ENCODE data around the gene PNMA8B. TPM values are rescaled to one million over a fixed set of nuclear protein-coding genes. Genes with fewer than 3 reads are reported as not detected.

Gene PNMA8B
- total RNA-seq, 1 donor from 2014 or later, result not detected

DNA sequence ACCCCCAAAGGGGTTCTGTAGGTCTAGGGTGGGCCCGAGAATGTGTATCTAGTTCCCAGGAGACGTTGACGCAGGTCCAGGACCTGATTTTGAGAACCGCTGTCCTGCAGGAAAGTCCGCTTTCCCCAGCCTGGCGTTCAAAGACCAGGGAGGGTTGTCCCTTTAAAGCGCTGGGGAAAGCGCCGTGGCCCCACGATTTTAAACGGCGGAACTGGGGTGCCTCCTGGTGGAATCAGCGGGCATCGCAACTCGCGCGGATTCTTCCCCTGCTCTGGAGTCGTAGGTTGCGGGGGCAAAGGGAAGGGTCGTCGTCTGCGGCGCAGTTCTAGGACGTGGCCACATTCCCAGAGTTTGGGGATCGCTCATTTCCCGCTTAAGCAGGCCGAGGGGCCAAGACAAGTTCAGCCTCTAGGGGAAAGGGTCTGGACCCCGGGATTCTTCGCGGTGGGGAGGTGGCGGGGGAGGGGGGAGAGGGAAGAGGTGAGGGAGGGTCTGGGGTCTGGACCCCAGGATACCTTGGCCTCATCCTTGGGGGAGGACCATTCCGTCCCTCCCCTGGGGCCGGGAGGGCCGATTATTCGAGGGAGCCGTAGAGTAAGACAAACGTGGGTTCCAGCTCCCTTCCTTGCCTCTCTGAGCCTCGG lies 7.7 kb downstream of the PNMA8B start:
- intact Hi-C loops (cut with micrococcal nuclease), result loop anchor here (1.0 to 5.0 kb wide), 5 partner anchors 86 to 406 kb away; partner anchors contain the start of gene PPP5C

DNA sequence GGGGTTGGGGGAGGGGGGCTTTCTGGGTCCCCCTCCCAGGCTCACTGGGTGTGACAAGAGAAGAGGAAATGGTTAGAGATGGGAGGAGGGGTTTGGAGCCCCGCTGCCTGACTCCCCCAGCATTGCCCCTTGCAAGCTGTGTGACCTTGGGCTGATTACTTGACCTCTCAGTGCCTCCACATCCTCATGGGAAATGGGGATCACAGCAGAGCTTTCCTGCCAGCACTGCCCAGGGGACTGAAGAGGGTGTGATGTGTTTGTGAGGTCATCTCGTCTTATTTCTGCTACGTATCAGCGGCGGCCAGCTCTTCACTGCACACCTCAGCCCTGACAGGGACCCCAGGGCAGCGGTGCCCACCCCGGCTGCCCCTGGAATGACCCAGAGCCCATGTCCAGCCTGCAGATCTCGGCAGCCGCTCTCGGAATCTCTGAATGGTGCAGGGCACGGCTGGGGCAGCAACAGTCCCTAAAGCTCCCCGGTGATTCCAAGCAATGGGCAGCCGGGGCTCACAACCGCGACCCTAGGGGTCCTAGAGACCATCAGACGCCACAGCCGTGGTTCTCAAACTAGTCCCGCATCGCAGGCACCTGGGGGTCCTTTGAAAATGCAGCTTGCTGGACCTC lies 8.4 kb downstream of the PNMA8B start:
- intact Hi-C loops (cut with micrococcal nuclease), result loop anchor here (1.0 to 5.0 kb wide), 4 partner anchors 92 to 405 kb away; partner anchors contain the start of gene PPP5C

DNA sequence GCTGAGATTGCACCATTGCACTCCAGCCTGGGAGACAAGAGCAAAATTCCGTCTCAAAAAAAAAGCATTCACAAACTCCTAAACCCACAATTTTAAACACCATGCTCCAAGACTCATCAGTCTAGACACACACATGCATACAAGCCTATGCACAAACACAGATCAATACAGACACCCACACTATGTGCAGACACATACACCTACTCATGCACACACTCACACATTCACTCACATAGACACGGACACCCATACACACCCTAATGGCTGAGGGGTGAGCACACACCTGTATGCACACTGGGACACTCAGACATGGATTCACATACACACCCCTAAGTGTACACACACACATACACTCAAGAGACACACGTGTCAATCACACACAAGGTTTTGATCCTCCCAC lies 9.3 kb downstream of the PNMA8B start:
- intact Hi-C loops (cut with micrococcal nuclease), result loop anchor here (5.0 kb wide), 2 partner anchors 139 to 404 kb away; partner anchors contain the start of gene PPP5C

DNA sequence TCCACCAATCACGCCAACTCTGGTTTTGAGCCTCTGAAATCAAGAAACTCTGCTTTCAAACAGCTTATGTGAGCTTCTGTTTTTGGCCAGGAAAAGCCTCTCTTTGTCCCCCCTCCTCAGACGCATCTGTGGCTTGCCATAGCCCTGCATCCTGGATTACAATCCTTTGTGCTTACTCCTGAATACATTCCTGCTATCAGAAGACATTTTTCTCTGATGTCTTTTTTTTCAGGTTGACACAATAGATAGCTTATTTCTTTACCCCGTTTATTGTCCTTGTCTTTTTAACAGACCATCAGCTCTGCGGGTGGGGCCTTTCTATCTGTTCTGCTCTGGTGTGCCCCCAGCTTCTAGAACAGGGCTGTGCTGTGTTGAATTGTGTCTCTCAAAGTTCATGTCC lies 11.0 kb downstream of the PNMA8B start:
- intact Hi-C loops (cut with micrococcal nuclease), result loop anchor here (5.0 kb wide), 2 partner anchors 137 to 402 kb away; partner anchors contain the start of gene PPP5C

DNA sequence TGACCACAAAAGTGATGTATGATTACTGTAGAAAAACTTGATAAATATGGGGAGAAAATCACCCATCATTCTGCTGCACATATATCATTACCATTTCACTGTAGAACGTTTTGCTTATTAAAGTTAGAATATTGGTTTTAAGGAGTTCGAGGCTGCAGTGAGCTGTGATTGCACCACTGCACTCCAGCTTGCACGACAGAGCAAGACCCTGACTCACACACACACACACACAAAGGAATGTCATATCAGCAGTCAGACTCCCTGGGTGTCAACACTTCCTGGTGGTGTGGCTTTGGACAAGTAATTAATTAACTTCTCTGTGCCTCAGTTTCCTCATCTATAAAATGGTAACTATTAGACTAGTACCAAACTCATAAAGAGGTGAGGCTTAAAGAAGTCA lies 13.0 kb downstream of the PNMA8B start:
- intact Hi-C loops (cut with micrococcal nuclease), result no loop called here

DNA sequence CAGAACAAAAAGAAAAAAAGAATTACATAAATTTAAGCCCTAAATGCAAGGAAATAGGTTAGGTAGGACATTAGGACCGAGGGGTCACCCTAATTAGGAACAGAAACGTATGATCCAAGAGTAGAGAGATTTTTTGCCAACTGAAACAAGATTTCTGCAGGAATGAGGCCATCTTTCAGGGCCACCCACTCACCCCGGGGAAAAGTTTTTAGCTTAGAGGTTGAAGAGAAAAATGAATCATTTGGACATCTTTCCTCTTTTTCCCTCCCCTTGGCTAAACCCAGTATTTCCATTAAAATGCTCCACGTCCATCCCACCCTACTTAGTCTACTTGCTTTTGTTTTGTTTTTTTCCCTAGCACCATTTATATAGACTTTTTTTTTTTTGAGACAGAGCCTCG lies 13.7 kb downstream of the PNMA8B start:
- intact Hi-C loops (cut with micrococcal nuclease), result no loop called here

DNA sequence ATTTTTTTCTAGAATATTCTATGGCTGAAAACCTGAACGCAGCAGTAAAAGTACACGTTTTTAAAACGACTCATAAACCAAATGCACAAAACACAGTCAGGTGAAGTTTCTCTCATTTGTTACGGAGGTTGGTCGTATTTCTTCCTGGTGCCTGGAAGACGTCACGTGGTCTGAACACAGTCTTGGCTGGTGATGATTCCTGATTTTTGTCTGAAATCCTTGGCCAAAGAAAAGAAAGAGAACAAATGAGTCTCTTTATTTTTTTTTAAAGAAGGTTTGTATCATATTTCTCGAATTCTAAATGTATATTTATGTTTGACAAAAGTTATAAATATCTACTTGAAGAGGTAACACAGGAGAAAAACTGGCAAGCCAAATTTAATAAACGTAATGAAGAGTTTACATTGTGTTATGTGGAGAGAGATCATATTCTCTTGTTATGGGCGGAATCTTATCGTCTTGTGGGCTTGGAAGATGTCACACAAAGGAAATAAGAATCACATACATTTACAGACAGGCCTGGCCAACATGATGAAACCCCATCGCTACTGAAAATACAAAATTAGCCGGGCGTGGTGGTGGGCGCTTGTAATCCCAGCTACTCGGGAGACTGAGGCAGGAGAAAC lies 14.3 kb downstream of the PNMA8B start:
- intact Hi-C loops (cut with micrococcal nuclease), result no loop called here

DNA sequence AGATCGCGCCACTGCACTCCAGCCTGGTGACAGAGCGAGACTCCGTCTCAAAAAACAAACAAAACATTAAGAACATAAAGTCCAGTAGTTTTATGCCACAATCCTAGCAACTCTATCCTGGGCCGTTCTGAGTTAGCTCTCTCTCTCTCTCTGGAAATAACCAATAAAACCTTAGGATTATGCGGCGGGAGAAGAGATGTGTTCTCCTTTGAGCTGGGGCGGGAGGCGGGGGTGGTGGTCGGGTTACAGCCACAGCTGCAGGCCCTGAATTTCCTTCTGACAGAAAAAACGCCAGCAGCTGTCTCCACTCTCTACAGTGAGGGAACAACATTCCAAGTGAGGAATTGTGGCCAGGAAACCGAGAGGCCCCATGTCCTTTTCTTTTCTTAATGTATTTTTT lies 15.3 kb downstream of the PNMA8B start:
- intact Hi-C loops (cut with micrococcal nuclease), result no loop called here

DNA sequence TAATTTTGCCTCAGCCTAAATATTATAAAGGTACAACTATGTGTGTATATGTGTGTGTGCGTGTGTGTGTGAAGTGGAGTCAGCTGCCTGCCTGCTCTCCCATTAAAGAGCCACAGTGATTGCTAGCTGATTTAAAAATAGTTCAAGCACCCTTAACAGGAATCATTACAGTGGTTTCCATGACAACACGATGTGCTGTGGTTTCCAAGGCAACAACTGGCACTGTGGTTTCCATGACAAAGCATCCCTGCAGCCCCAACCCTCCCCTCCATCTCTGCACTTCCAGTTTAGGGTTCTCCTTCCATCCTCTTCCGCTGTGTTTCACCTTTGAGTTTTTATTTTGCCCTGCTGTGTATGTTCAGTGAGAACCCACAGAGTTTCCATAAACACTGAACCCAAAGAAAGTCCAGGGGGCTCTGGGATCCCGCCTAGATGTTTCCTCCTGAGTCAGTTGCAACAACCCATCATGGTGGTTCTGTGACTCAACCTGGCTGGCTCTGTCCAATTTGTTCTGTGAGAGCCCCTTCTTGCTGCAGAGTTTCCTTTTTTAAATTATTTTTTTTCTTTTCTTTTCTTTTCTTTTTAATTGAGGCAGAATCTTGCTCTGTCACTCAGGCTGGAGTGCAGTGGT lies 17.2 kb downstream of the PNMA8B start:
- intact Hi-C loops (cut with micrococcal nuclease), result no loop called here

DNA sequence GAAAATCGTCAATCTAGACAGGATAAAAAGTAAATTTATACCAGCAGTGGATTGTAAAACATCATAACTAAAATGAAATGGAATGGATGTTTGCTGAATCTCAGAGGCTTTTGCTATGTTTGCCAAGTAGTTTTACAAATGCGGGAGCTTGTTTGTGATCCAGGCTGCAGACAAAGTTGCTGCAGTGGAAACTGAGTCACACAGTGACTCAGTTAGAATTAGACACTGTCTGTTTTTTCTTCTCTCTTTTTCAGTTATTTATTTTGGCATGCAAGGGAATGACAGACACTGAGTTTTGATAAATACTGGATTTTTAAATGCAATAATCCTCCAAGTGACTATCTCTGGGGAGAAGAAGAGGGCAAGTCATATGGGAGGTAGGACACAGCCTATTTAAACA lies 19.7 kb downstream of the PNMA8B start:
- intact Hi-C loops (cut with micrococcal nuclease), result no loop called here

DNA sequence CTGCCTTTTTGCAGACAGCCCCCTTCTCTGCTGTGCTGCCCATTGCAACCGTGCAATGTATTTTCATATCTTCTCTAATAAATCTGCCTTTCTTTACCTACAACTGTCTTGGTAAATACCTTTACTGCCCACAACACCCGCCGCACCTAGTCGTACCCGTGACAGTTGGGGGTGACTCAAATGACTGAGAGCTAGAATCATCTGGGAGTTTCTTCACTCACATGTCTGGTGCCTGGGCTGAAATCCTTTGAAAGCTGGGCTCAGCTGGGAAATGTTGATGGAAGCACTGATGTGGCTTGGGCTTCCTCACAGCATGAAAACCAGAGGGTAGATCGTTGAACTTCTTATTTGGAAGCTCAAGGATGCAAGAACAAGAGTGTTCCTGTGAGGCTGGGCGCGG lies 21.5 kb downstream of the PNMA8B start:
- intact Hi-C loops (cut with micrococcal nuclease), result no loop called here

DNA sequence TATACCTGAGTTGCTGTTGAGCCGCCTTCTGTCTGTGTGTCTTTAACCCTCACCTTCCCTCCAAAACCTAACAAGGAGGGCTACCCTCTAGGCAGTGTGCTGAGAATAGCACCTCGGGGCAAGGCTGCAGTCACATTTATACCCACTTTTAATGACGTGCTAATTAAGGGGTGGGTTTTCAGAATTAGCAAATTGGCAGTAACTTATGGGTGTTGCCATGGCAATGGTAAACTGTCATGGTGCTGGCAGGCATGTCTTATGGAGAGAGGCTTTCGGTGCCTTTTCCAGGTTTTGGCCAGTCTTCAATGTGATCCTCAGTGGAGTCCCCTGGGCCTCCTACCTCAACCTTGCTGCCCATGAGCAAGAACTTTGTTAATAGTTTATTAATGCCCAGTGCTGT lies 23.1 kb downstream of the PNMA8B start:
- intact Hi-C loops (cut with micrococcal nuclease), result no loop called here

DNA sequence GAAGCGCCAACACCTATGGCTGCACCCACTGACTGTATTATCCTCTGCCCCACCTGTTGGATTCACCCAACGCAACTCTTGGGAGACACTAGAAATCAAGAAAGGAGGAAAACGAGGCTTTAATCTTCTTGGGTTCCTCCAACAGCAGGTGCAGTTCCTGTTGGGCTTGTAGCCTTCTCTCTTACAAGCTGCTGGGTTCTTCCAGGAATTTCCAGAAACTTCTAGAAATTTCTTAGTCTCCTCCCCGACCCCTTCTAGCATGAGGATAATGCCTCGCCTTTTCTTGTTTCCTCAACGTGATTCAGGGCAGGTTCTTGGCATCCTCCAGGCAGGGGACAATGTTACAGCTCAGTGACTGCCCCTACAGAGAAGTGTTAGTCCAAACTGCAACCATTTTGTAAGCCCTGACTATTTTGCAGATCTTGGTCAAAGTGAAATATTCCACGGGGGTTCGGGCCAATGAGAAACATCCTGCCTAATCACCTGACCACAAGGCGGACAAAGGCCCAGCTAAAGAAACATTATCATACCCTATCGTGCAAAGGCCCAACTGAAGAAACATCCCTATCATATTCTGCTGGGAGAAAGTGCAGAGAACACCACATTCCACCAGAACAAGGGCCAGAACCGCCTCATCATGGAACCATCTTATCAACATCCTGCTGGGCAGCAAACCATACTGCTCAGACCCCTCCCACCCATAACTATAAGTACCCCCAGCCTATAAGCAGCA lies 23.7 kb downstream of the PNMA8B start:
- intact Hi-C loops (cut with micrococcal nuclease), result no loop called here

DNA sequence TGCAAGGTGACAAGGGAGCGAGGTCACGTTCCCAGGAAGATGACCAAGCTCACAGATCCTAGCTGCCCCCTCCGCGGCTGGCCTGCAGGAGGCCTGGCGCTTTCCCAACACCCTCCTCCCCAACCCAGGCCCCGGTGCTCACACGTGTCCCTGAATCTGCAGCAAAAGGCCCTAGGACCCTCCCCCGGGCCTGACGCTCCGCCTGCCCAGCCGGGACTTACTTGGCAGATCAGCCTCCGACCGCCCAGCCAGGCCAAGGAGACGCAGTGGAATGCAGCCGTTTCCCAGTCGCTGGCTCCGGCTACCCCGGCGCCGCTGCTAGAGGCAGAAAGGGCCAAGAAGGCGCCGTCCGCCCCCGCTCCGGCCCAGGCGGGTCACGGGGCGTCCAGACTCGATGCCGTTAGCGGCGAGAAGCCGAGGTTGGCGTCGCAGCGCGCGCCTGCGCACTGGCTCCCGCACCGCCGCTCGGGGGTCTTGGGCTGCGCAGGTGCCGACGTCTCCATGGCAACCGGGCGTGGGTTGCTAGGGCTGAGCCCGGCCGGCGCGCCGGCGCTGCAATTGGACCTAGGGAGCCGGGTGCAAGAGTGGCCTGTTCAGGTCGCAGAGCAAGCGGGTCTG lies 24.4 kb downstream of the PNMA8B start, which contains the start of gene PNMA8A:
PNMA8A (minus strand) TSS at position 448 of the 618 bp plus-strand sequence. CDS start 528 bp downstream, outside the sequence.
- intact Hi-C loops (cut with micrococcal nuclease), result no loop called here

DNA sequence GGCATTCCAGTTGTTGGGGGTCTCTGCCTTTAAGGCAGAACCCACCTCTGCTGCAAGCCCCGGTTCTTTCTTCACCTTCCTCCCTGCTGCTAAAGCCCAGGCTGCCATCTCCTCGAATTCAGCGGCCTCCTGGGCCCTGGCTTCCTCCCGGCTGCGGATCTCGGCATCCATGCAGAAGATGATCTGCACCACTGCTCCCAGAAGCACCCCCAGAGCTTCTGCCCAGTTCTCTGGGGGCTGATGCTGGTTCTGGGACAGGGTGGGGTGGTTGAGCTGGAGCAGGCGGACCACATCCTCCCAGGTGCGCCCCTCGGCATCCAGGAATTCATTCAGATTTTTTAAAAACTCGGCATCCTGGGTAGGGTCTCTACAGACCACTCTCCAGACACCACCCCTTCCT lies 25.3 kb downstream of the PNMA8B start:
- intact Hi-C loops (cut with micrococcal nuclease), result no loop called here

DNA sequence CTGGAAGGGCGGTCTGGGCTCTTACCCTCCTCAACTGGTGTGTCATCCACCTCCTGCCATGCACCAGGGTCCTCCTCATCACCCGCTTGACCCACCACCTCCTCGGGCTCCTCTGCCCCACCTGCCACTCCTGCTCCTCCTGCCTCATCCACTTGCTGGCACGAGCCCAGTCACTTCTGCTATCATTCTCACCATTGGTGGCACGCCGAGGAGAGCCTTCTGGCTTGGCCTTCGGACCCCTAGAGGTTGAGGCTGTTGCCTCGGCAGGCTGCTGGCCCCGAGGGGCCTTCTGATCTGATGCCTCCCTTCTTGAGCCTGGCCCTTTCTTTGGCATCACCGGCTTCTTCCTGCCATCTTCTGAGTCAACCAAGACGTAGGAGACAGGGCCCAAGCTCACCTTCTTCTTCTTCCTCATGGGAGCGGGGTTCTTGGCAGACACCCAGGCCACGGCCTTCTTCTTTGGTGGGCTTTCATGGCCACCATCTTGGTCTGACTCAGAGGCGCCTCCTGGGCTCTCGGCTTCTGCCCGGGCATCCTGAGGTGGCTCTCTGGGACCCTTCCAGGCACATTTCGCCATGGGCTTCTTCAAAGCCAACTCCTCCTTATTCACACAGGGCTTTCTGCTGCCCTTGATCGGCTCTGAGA lies 26.0 kb downstream of the PNMA8B start:
- intact Hi-C loops (cut with micrococcal nuclease), result no loop called here

DNA sequence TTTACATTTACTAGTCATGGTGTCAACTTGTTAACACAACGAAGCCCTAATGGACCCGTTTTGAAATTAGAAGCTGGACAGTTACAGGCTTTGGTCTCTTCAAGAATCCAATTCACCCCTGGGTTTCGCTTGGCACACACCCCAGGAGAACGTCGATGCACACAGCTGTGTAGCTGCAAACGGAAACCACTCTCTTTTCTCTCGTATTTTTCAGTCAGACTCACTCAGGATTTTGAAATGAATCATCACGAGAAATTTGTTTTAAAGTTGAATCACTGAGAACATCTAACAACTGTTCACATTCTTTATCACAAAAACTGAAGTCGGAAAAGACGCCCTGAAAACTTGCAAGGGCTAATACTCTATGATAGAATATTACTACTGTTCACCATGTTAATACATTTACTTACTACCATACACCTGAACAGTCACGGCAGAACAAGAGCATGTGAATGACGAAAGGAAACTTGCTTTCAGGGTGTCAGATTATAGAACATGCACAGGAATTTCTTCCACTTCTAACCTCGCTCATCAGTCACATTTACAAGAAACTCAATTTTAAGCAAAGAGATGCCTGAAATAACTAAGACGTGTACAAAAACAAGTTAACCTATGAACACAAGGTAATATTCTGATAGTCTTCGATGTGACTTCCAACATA lies 29.0 kb downstream of the PNMA8B start:
- intact Hi-C loops (cut with micrococcal nuclease), result no loop called here

DNA sequence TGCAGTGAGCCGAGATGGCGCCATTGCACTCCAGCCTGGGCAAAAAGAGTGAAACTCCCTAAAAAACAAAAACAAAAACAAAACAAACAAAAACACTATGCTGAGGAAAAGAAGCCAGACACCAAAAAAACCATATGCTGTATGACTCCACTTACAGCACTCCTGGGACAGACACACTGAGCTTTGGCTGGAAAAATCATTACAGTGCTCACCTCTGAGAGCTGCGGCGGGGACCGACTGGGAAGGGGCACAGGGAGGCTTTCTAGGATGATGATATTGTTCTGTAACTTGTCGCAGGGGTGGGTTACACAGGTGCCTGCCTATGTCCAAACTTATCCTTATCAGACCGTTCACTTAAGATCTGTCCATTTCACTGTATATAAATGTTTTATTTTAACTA lies 32.2 kb downstream of the PNMA8B start:
- intact Hi-C loops (cut with micrococcal nuclease), result no loop called here

DNA sequence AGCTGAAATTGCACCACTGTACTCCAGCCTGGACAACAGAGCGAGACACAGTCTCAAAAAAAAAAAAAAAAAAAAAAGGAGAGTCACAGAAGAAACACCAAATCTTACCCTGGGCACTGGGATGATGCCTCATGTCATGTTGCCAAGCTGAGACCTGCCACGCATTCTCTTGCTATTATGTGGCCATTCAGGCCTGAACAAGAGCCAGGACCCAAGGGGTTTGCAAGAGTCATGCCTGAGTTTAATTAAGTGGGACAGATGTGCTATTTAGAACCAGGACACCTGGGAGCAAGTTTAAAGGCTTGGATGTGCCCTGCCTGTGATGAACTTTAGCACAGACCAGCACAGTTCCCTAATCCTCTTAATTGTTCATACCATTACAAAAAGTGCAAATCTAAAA lies 34.1 kb downstream of the PNMA8B start:
- intact Hi-C loops (cut with micrococcal nuclease), result no loop called here

DNA sequence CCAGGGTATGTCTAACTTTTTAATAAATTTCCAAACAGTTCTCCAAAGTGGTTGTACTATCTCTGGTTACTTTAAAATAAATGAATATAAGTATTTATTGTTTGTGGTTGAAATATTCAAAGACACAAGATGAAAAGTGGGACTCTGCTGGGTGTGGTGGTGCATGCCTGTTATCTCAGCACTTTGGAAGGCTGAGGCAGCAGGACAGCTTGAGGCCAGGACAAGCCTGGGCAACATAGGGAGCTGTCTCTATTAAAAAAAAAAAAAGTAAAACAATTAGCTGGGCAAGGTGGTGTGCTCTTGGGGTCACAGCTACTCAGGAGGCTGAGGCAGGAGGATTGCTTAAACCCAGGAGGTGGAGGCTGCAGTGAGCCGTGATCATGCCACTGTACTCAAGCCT lies 34.7 kb downstream of the PNMA8B start:
- intact Hi-C loops (cut with micrococcal nuclease), result no loop called here

All from T-helper 2 cell treated with Interferon-gamma antibody and Interleukin-4, amounts not matched to agents 100 ng/mL and 5 ng/mL, for 36 hours (primary cell).